ENCODE data around the gene ULK3.
A peak's percentile ranks its signal among the peaks of the same experiment; 100 is the strongest.
"Not testable (repeated sequence)": the region's sequence is repeated elsewhere in the genome, so short reads cannot be mapped to it uniquely, and the experiment has no call there.

ULK3 gene

GRCh38 chr15:74842581-74843444 is at the start of gene ULK3:
ULK3 (minus strand) TSS chr15:74843156; CDS start chr15:74843105, 51 bp downstream.
- DNase-seq = peak; percentile 94

GRCh38 chr15:74892313-74892712 is 49.4 kb upstream of the ULK3 start:
- no peak for DNase-seq

GRCh38 chr15:74891469-74891868 is 48.5 kb upstream of the ULK3 start:
- DNase-seq = no peak

GRCh38 chr15:74890665-74890960 is 47.7 kb upstream of the ULK3 start:
- DNase-seq = no peak

- peak; percentile 87 for DNase-seq
These were observed 47.1 kb upstream of the ULK3 start, which contains the start of gene MPI for GRCh38 chr15:74889883-74890664. MPI (plus strand) TSS chr15:74890042; CDS start chr15:74890074, 32 bp downstream.

GRCh38 chr15:74889390-74889882 is 46.5 kb upstream of the ULK3 start:
- DNase-seq = peak; percentile 33

GRCh38 chr15:74888716-74889115 is 45.8 kb upstream of the ULK3 start:
- DNase-seq = no peak

GRCh38 chr15:74887537-74888193 is 44.7 kb upstream of the ULK3 start:
- DNase-seq = not testable (repeated sequence)

GRCh38 chr15:74885461-74885860 is 42.5 kb upstream of the ULK3 start:
- no peak for DNase-seq

GRCh38 chr15:74884428-74885223 is 41.7 kb upstream of the ULK3 start:
- DNase-seq = no peak

GRCh38 chr15:74882528-74882927 is 39.6 kb upstream of the ULK3 start:
- DNase-seq = no peak

GRCh38 chr15:74878273-74878672 is 35.3 kb upstream of the ULK3 start:
- DNase-seq = no peak

- DNase-seq = peak; percentile 35
These were observed 30.9 kb upstream of the ULK3 start for GRCh38 chr15:74873756-74874424.

- peak; percentile 89 for DNase-seq
These were observed 30.2 kb upstream of the ULK3 start, which contains the start of gene SCAMP2 for GRCh38 chr15:74873036-74873755. SCAMP2 (minus strand) TSS chr15:74873365; CDS start chr15:74873255, 110 bp downstream.

GRCh38 chr15:74872702-74873035 is 29.7 kb upstream of the ULK3 start:
- DNase-seq = no peak

GRCh38 chr15:74870436-74871215 is 27.7 kb upstream of the ULK3 start:
- DNase-seq = no peak

- peak; percentile 25 for DNase-seq
These were observed 26.9 kb upstream of the ULK3 start for GRCh38 chr15:74869726-74870407.

- no peak for DNase-seq
These were observed 26.4 kb upstream of the ULK3 start for GRCh38 chr15:74869372-74869725.

- peak; percentile 37 for DNase-seq
These were observed 25.1 kb upstream of the ULK3 start for GRCh38 chr15:74868059-74868458.
